Esophagus muscularis mucosa (tissue), 3 donors: ENCODE data around the gene THBS2.

ENCODE experiments used
- CTCF ChIP-seq, 3 experiments: fragments of 200-600 bp in 2 of 3; fragments of 450-650 bp in 1 of 3; sonication (generic) in 2 of 3; IDR thresholded peaks; one replicate each; pipeline ENCODE4 v1.5.1; 2017 to 2019; ENCODE audit warnings: antibody characterized with exemption in 3 of 3, mild to moderate bottlenecking in 2 of 3, moderate library complexity in 1 of 3
- POLR2AphosphoS5 ChIP-seq, 2 donors: sonication (generic); formaldehyde crosslinking; IDR thresholded peaks; one replicate each; pipeline ENCODE4 v1.6.1; 2017; ENCODE audit warnings: antibody characterized with exemption in 2 of 2

GRCh38 chr6:169233181-169233580 is 20.5 kb downstream of the THBS2 start:
- no peak for TF ChIP-seq POLR2AphosphoS5 (IDR thresholded peaks at IDR 0.05)
- TF ChIP-seq CTCF (IDR thresholded peaks at IDR 0.05) = no peak
